ES-I3 (cell line): ENCODE results near the gene CROCC.
"Not testable (repeated sequence)": the region's sequence is repeated elsewhere in the genome, so short reads cannot be mapped to it uniquely, and the experiment has no call there.

ENCODE experiments used
- H3K36me3 ChIP-seq: 2 replicates; pipeline ENCODE4 v1.6.1; 2013; ENCODE audit warnings: mild to moderate bottlenecking, low read length, control low read depth, moderate library complexity; ENCODE audit not compliant: insufficient read depth
- H3K4me1 ChIP-seq: 2 replicates; pipeline ENCODE4 v1.6.1; 2013; ENCODE audit warnings: mild to moderate bottlenecking, control low read depth, low read length; ENCODE audit not compliant: insufficient read depth
- H3K9ac ChIP-seq: 2 replicates; pipeline ENCODE4 v1.6.1; 2013; ENCODE audit warnings: low read depth, mild to moderate bottlenecking, low read length, moderate library complexity
- H3K9me3 ChIP-seq: 2 replicates; pipeline ENCODE4 v1.6.1; 2013; ENCODE audit warnings: mild to moderate bottlenecking, low read length, moderate library complexity; ENCODE audit not compliant: control insufficient read depth, insufficient read depth

CROCC gene

GRCh38 chr1:16933945-16934344 lies 12.2 kb downstream of the CROCC start:
- H3K4me1 ChIP-seq, H3K9ac ChIP-seq, H3K9me3 ChIP-seq, H3K36me3 ChIP-seq: not testable (repeated sequence)

GRCh38 chr1:16936580-16936979 lies 14.8 kb downstream of the CROCC start:
- H3K9ac ChIP-seq, H3K4me1 ChIP-seq, H3K9me3 ChIP-seq, H3K36me3 ChIP-seq: not testable (repeated sequence)

GRCh38 chr1:16938351-16939321 lies 16.9 kb downstream of the CROCC start:
- Histone ChIP-seq H3K36me3 (no peaks in the 10 kb centered on the region), H3K4me1 (peaks cover 6% of the 10 kb centered on the region; the same call in 1 of the 2 replicates), H3K9ac (peak overlapping the region; percentile 54; the same call in 1 of the 2 replicates), H3K9me3 (no peaks in the 10 kb centered on the region)

GRCh38 chr1:16939386-16940180 lies 17.9 kb downstream of the CROCC start:
- H3K4me1 ChIP-seq, H3K36me3 ChIP-seq, H3K9me3 ChIP-seq: not testable (repeated sequence)
- peak overlapping the region; percentile 48; the same call in 1 of the 2 replicates for H3K9ac ChIP-seq

GRCh38 chr1:16944038-16944437 lies 22.3 kb downstream of the CROCC start:
- Histone ChIP-seq H3K36me3 (peaks cover 4% of the 10 kb centered on the region; the same call in 1 of the 2 replicates), H3K4me1 (peaks cover 3% of the 10 kb centered on the region; the same call in 1 of the 2 replicates), H3K9me3 (no peaks in the 10 kb centered on the region), H3K9ac (no peak overlapping the region)

- not testable (repeated sequence) for H3K9ac ChIP-seq, H3K4me1 ChIP-seq, H3K36me3 ChIP-seq, H3K9me3 ChIP-seq
Measured at GRCh38 chr1:16945512-16945911, 23.8 kb downstream of the CROCC start.

GRCh38 chr1:16946185-16946584 lies 24.5 kb downstream of the CROCC start:
- not testable (repeated sequence) for H3K9ac ChIP-seq, H3K36me3 ChIP-seq, H3K4me1 ChIP-seq, H3K9me3 ChIP-seq

GRCh38 chr1:16946646-16947045 lies 24.9 kb downstream of the CROCC start:
- Histone ChIP-seq H3K36me3 (peaks cover 4% of the 10 kb centered on the region; the same call in 1 of the 2 replicates), H3K9me3 (no peaks in the 10 kb centered on the region), H3K4me1 (no peaks in the 10 kb centered on the region), H3K9ac (no peak overlapping the region)

- not testable (repeated sequence) for H3K36me3 ChIP-seq, H3K9ac ChIP-seq, H3K4me1 ChIP-seq, H3K9me3 ChIP-seq
Measured at GRCh38 chr1:16948282-16948891, 26.7 kb downstream of the CROCC start.

GRCh38 chr1:16949026-16949425 lies 27.3 kb downstream of the CROCC start:
- H3K9ac ChIP-seq = not testable (repeated sequence)

GRCh38 chr1:16952376-16952775 lies 30.6 kb downstream of the CROCC start:
- not testable (repeated sequence) for H3K4me1 ChIP-seq, H3K9me3 ChIP-seq, H3K9ac ChIP-seq, H3K36me3 ChIP-seq

More at GRCh38 chr1:16949026-16949425, 27.3 kb downstream of the CROCC start:
- H3K4me1 ChIP-seq, H3K9me3 ChIP-seq, H3K36me3 ChIP-seq: not testable (repeated sequence)

- Histone ChIP-seq H3K36me3 (no peaks in the 10 kb centered on the region), H3K4me1 (no peaks in the 10 kb centered on the region), H3K9ac (no peak overlapping the region), H3K9me3 (no peaks in the 10 kb centered on the region)
Measured at GRCh38 chr1:16954579-16954978, 32.8 kb downstream of the CROCC start.

GRCh38 chr1:16955186-16955585 lies 33.5 kb downstream of the CROCC start:
- no peak overlapping the region for H3K9ac ChIP-seq
- H3K4me1 ChIP-seq = no peaks in the 10 kb centered on the region
- no peaks in the 10 kb centered on the region for H3K36me3 ChIP-seq
- H3K9me3 ChIP-seq = no peaks in the 10 kb centered on the region

- H3K9me3 ChIP-seq = no peaks in the 10 kb centered on the region
Measured at GRCh38 chr1:16956775-16957174, 35.0 kb downstream of the CROCC start.

More at GRCh38 chr1:16956775-16957174, 35.0 kb downstream of the CROCC start:
- no peaks in the 10 kb centered on the region for H3K36me3 ChIP-seq
- no peaks in the 10 kb centered on the region for H3K4me1 ChIP-seq
- no peak overlapping the region for H3K9ac ChIP-seq
